CD4-positive, alpha-beta T cell treated with Interferon gamma for 1 hour (primary cell): ENCODE results near the gene NPAS3.

ENCODE experiments used
- DNase-seq: peaks from one replicate; pipeline ENCODE4 v3.0.0-alpha.2; 2020

NPAS3 gene

DNA sequence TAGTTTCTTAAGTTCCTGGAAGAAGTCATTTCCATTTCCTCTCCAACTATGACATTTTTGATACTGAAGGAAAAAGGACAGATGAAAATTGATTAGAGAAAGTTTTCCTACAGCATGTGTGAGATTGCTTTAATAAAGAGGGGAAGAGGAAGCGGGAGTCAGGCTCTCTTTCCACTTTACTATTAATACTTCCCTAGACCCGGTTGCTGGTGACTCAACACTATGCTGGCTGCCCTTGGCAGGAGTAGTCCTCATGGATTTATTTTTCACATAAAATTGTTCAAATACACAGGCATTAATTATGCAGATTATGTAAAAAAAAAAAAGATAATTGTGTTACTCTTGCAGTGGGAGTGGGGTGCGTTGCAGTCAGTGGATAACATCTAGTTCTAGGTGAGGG lies 718.8 kb downstream of the NPAS3 start:
- DNase-seq = no peak

DNA sequence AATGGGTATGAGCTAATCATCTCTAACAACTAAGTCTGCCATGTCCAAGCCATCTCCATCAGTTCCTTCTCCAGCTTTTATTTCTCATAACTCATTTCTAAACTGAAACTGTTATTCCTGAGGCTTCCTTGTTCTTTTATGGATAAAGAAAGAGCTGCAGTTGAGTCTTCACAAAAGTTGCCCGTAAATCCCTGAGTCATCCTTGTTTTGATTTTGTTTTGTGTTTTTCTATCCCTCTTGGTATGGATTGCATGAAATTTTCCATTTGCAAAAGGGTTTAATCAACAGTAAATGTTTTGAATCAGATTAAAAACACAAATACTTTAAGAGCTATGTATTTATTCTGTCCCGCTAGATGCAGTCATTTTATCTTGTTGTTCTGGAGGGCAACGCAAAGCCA lies 721.6 kb downstream of the NPAS3 start:
- no peak for DNase-seq

DNA sequence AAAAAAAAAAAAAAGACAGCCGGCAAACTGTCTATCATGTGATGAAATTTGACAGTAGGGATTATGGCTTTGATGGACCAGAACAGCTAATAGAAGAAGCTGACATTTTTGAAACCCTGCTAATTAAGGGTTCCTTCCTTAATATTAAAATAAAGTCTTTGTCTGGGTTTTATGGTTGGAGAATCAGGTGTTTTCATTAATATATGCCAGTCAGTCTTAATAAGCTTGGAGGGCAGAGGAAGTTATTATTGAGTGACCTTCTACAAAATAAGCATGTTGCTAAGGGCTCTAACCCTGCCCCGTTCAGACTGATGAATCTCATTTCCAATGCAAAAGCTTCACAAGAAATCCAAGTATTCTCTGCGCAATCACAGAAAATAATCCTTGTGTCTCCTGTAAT lies 722.4 kb downstream of the NPAS3 start:
- no peak for DNase-seq

DNA sequence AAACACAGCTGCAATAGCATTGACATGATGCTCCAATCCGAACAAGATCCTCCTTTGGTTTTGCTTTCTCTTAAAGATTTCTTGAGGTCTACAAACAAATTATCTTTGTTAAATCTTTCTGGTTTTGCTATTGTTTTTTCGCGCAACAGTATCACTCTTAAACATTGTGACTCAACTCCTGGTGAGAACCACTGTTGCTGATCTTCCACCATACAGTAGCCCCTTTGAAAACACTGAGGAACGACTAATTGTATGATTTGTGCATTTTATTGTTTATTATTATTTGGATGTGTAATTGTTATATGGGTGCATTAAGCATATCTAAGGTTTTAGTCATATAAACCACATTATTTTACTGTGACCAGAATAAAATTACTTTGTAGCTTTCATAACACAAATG lies 729.4 kb downstream of the NPAS3 start:
- no peak for DNase-seq

DNA sequence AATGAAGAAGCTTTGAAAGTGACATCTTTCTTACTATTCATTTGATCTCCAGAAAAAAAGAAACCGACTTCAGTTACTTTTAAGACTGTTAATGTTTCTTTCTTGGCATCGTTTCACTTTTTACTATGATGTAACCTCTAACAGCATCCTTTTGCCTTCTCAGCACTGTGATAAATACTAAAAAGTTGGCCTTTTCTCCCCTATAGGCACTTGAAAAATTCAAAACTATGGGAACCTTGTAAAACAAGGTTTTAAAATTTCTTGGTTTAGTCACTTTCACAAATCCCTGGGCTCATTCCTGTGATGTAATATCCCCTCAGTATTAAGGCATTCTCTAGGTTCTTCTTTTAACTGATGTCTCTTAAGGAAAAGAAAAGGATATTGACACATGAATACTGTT lies 730.4 kb downstream of the NPAS3 start:
- no peak for DNase-seq

DNA sequence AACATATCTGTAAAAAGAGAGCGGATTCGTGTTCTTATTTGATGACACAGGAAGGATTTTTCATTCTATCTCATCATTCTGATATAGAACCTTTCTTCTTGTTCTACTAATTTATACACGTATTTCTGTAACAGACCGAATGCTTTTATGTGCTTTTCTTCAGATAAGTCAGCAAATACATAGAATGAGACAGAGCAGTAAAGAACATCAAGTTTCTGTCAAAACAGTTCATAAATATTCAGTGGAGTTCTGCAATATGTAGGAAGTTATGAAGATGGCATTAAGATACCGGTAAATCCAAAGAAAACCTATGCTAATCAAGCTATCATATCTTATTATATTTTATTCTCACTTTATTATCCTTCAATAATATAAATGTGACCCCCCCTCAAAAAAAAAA lies 731.6 kb downstream of the NPAS3 start:
- no peak for DNase-seq

DNA sequence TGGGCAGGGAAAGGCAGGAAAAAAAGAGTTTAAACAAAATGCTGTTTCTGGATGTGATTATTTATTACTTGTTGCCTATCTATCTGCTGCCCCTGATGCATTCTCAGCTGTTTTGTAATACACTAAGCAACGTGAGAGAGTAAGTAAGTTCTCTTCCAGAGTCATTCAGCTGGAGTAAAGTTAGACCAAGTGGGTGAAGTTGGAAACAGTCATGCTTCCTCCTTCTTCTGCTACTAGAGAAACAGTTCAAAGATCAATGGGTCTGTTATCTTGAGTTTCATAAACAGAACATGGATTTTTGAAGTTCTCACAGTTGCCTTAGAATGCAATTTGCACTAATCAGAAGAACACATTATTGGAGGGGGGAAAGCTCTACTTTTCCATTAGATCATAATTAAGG lies 732.9 kb downstream of the NPAS3 start:
- no peak for DNase-seq

DNA sequence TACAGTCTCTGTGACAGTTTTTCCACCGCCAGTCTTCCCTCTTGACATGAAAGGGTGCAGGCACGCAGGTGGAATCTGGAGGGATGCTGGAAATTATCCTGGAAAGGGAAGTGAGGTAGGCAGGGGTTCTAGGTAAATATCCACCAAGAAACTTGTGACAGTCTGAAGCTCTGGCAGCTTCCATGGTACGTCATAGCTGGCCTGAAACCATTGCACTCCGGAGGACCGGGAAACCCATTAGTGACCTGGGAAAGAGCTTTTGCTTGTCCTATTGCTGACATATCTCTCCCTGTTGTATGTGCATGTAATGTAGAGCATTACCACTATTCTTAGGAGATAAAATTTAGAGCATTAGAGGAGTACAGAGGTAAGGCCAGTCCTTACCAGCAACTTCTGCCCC lies 736.2 kb downstream of the NPAS3 start:
- DNase-seq = no peak

DNA sequence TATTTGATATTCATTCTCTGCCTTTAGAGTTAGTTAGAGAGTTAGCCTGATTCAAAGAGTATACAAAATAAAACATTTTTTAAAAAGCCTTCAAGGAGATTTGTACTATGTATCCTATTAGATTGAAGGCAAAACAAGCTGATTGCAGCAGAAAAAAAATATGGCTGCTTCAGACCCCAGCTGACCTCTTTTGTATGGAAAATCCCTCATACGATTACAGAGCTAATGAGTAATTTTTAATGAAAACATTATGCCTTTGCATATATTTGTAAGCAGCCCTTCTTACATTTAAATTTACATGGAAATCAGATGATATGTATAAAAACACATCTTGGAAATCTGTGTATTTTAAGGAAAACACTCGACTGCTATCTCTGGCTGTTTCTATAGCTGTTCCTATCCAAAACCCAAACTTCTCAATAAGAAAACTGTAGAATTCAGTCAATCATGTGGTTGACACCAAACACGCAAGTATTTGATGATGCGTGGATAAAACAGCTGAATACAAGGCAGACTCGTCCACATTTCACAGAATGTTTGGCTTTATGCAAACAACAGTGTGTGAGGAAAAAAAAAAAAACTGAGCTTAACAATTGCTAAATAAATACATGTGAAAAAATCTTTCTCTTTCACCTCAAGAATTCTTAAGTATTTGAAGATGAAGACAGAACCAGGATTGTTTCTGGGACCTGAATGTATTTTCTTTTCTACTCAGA lies 736.9 kb downstream of the NPAS3 start:
- no peak for DNase-seq

DNA sequence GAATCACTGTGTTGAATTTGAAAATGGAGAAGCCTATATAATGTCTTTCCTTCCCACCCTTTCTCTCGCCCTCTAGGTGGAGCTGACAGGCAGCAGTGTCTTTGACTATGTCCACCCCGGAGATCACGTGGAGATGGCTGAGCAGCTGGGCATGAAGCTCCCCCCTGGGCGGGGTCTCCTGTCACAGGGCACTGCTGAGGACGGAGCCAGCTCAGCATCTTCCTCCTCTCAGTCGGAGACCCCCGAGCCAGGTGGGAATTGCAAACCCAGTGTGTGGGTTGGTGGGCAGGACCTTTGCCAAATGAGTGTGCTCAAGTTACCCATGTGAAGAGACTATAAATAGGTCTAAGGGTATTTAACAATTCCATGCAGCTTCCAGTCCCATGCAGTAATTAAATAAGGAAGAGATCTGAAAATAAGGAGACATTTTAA lies 737.5 kb downstream of the NPAS3 start:
- DNase-seq = no peak

DNA sequence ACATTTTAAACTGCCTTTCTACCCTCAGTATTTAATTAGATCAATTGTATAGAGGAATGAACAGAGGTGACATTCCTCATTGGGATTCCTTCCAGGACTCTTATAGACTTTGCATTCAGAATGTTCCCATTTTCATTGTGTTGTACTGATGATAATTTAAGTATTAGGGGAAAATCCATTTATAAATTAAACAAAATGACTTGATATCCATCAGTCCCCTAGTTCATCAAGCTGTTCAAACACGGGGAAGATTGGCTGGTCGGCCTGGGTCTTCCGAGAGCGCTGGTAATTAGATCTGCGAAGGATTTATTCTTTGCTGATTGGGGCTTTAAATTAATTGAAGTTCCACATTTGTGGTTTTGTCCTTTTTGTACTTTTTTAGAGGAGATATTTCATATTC lies 738.2 kb downstream of the NPAS3 start:
- no peak for DNase-seq

DNA sequence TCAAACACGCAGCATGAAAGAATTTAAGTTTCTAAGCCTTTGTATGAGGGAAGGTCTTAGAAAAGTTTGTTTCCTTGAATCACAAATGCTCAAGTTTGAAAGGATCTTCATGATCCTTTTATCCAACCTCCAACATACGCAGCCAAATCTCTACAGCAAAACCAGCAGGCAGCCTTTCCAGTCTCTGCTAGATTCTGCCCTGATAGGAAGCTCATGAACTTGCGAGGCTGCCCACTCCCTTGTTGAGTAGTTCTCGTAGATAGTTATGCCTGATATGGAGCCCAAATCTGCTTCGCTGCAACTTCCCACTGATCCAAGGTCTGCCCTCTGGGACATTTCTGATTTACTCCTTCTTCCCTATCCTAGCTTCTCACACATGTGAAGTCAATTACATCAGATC lies 739.3 kb downstream of the NPAS3 start:
- DNase-seq = no peak

DNA sequence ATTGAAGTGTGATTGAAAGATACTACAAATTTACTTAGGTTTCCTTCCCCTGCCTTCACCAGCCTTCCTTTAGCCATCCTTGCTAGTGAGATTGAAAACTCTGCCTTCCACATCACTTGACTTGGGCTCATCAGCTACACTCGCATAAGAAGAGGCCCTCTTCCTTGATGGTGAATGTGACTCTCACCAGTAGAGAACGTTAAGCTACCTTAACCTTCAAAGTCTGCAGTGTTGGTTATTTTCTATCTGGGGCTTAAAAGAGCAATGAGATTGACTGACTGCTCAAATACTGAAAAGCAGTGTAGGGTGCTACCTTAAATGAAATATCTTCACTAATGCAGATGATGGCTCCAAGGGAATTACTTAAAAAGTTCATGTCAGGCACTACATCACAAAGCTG lies 740.3 kb downstream of the NPAS3 start:
- DNase-seq = no peak

DNA sequence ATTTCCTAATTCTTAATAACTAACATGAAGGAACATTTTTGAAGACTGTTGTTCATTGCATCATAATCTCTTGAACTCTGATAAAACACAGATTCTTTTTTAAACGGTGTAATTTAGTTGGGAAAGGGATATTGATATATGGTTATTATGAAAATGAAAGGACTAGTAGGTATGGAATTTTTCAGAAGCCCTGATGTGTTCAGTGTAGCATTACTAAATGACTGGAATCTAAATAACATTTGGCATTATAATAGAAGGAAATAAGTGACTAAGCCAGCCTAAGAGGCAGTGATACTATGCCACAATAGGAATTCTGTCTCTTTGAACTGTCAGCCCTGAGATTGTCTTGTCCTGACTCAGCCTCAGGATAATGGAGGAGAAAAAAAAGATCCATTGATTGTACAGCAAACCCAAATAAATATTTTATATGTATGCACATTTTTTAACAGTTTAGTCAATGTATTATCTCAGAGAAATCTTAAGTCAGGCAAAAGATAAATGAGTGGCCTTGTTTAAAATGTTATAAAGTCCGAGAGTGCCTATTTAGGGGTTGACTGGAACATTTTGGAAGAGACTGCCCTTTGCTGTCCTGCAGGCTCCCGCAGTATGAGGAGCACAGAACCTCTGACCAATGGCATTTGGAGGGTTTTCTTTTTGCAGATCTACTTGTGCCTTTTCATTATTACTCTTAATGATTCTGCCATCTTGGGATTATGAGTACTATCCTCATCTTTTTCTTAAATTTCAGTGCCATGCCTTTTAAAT lies 741.0 kb downstream of the NPAS3 start:
- DNase-seq = no peak

DNA sequence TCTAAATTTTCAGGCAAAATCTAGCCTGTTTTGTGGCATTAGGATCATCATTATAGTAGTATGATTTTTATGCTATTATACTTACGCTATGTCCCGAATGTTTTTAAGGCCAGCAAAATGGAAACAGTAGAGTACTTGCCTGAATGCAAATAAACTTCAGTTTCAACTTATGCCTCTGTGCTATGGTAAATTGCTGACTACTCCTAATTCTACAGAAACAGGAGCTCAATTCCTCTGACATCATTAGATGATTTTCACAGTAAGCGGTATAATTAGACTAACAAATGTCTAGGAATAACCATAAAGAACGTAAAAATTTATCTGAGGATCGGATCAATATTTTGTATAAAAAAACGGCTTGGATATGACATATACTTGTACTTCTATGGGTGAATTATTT lies 742.2 kb downstream of the NPAS3 start:
- DNase-seq = no peak

DNA sequence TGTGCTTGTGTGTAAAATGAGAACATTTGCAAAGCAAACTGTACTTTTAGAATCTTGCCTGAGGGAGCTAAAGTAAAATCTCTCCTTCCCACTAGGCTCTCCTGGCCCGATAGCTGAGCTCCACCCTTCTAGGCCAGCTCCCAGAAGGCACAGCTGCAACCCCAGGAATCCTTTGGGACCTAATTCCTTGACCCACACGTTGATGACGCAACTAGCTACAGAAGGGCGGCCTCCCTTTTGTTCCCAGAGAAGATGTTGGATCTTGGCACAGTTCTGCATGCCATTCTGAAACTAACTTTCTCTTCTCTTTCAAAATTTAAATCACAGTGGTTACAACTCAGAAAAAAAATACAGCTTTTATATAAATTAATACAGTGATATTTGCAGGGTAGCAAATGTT lies 744.1 kb downstream of the NPAS3 start:
- no peak for DNase-seq

DNA sequence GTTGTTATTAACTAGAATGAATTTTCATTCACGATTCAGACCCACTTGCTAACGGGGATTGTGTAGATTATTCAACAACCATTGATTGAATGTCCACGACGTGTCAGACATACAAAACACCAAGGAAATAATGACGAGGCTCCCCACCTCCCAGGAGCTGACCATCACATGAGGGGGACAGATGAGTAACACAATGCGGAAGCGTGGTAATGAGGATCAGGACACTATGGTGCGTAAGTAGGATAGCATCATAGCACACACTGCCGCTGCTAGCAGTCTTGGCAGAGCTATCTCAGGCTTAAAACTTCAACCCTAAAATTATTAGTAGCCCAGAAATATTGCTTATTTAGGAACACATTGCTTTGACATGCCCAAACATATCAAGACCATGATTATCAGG lies 746.3 kb downstream of the NPAS3 start:
- DNase-seq = no peak

DNA sequence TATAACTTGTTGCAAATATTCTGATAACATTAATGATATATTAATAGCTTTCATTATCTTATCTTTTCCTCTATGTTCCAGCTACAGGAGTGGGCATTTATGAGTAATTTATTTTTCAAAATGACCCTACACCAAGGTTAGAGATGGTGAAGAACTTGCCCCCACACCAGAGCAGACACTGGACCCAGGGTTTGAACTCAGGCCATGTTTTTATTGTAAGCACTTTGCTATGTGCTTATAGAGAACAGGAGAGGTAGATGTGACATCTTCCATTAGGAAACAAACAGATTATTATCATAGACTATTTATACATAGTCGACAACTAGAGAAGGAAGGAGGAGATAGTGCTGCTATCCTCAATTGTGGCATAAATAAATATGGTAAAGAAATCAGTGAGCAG lies 747.0 kb downstream of the NPAS3 start:
- no peak for DNase-seq

DNA sequence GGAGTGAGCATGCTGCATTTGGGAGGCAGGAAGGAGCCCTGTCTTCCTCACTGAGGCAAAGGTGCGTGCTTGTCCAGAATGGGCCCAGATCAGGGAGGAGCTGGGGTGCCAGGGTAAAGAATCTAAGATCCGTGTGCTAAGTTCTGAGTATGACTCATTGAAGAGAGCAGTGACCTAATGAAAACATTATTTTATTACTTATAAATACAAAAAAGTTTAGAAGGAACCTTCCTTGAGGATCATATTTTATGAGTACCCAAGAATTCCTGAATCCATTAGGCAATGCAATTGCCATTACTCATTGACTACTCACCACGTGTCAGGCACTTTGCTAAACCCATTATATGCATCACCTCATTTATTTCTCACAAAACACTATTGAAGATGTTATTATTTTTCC lies 747.5 kb downstream of the NPAS3 start:
- DNase-seq = no peak

DNA sequence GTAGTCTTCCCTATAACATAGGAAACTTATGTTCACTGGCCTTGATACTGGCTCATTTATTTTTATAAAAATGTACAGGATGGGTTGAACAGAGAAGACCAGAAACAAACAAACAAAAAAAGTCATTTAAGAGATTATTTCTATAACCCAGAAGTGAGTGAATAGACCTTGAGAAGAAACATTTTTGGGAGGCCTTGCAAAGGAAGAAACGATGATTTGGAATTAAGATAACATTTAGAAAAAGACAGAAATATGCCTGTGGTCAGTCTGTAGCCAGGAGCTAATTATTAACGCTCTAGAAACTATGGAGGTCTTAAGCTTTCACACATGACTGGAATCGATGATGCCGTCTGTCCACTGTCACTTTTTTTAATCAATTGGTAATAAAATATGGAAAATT lies 748.2 kb downstream of the NPAS3 start:
- DNase-seq = no peak

DNA sequence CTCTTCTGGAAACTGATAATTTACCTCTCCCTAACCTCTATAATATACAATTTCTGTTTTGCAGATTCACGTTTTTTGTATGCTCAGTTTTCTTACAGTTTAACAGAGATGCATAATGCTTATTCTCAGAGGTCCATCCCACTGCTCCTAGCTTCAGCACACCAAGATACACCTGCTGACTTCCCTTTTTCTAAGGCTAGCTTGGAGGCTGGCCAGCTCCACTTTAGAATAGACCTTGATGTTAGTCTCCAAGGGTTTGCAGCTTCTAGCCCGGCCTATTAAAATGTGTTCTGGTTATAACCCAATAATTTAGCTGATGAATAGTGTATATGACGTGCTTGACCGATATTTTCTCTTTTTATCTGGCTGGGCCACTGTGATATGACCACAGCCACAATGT lies 751.0 kb downstream of the NPAS3 start:
- no peak for DNase-seq

DNA sequence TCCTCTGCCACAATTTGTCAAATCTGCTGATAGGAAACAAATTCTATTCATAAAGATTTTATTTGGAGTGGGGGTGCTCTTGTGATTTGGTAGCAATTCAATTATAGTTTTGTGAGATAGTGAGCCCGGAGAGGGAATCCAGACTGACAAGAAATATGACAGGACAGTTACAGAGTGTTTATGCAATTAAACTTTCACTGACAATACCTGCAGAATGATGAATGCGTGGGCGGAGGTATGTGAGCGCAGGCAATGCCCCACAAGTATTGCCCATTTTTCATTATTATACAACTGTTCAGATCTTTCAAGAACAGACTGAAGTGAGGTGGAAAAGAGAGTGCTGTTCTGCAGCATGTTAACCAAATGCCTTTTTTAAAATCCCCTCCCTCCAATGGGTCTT lies 753.2 kb downstream of the NPAS3 start:
- DNase-seq = no peak

DNA sequence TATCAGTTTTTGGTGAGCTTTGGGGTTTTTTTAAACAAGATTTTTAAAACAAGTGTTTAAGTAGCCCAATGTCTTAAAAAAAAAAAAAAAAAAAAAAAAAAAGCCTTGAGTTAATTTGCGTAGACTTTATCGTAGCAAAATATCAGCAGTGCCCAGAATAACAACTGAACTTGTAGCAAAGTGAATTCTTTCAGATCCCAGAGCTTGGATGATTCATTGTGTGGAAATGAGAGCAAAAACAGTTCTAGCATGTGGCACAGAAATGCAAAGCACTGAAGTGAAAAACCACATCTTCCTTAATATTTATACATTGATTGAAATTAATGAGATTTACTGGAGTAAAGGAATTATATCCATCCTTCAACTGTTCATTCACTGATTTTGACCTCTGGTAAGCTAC lies 754.1 kb downstream of the NPAS3 start:
- no peak for DNase-seq

DNA sequence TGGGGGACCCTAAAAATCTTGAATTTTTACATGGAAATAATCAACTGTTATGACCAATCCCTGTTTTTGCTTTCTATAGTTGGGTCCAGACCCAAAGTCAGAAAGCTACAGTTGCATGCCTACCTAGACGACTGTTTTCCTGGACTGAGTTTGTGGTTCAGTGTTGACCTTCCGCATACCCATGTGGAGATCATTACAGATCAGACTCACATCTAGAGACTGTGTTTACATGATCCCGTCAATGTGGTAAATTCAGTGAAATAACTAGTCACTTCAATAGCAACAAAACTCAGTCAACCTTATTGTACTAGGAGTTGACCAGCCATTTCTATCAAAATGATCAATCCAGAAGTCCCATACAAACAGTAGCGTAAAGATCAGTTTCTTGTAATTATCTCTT lies 754.6 kb downstream of the NPAS3 start:
- no peak for DNase-seq

DNA sequence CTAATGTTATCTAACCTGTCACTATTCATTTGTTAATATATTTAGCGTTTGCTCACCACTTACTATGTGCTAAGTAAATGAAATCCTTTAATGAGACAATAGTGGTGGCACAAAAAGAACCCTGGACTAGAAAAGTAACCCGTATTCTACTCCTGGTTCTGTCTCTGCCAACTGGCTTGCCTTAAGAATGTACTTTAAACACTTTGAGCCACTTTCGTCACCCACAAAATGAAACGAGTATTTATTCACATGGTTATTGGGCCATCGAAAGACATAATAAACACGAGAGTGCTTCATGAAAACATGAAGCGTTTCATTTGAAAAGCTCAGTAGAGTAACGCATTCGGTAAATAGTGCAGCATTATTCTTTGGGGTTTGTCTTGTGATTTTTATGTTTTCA lies 757.5 kb downstream of the NPAS3 start:
- DNase-seq = no peak
